ENCODE measurements around the gene METTL21C.
A peak's percentile ranks its signal among the peaks of the same experiment; 100 is the strongest.

The METTL21C gene

DNA sequence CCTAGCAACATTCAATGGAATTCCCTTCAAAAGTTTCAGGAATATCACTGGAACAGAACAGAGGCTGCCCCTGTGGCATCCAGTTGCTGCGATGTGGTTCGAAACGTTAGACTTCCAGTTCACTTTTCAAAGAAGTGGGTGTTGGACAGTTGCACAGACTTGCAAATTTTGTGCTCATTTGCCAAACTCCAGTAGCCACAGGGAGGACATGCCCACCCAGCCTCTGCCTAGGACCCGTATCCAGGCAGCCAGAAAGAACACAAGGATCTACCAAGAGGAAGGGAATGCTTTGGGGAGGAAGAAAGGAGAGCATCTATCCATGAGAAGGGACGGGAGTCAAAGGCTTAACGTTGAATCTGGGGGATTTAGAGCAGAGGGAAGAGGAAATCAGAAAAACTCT lies at the start of gene METTL21C:
TSS of gene METTL21C (minus strand) at position 108 of the 400 bp plus-strand sequence. CDS start 546 bp downstream, outside the sequence.
- DNase-seq (no peak), ATAC-seq (no peak)

- ATAC-seq (no peak), DNase-seq (no peak)
These were observed 47.7 kb upstream of the METTL21C start for GRCh38 chr13:102742506-102742905.

GRCh38 chr13:102742101-102742500 lies 47.3 kb upstream of the METTL21C start:
- DNase-seq (no peak), ATAC-seq (no peak)

DNA sequence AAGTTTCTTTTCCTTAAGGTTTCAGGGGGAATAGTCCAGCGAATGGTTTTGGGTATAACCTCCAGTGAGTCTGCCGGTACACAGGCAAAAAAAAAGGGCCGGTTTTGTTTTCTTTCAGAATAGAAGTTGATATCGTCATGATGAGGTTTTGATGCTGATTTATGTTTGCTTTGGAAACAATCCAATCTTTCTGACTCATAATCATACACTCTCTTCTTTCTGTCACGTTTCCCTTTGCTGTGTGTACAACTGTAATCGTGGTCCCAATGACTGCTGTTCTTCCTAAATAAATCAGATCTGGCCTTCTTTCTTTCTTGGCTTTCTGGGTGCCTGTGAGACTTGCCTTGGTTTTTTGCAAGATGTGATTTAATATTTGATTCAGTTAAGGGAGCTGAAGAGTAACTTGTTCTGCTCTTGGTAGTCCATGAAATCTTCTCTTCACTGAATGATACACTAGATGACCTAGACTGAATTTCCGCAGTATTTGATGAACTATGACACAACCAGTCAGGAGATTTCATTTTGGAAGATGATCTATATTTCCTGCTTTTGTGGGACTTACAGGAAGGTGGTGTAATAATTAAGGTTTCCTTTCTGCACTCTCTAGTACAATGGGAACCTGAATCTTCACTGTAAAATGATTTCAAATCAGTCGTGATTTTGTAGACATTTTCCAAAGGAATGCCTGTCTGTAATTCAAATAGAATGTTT lies 34.9 kb upstream of the METTL21C start:
- no peak for DNase-seq
- no peak for ATAC-seq

DNA sequence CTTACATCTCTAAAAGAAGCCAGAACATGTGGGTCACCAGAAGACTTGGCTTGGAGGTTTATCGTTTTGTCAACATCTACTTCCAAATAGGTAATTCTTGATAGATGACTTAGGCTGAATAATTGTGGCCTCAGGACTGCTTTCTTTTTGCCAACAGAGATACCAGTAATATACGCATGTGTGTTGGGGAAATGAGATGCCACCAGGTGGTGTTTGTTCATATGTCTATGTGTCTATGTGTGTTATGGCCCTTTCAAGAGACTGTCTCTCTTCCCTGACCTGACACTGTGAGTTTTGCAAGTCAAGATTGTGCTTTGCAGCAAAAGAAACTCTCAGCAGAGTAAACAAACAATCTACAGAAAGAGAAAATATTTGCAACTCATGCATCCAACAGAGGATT lies 31.6 kb upstream of the METTL21C start:
- ATAC-seq = no peak
- no peak for DNase-seq

GRCh38 chr13:102724923-102725322 lies 30.1 kb upstream of the METTL21C start:
- no peak for DNase-seq
- peak; percentile 46 for ATAC-seq

- no peak for DNase-seq
- no peak for ATAC-seq
These were observed 27.0 kb upstream of the METTL21C start for GRCh38 chr13:102721800-102722231.

DNA sequence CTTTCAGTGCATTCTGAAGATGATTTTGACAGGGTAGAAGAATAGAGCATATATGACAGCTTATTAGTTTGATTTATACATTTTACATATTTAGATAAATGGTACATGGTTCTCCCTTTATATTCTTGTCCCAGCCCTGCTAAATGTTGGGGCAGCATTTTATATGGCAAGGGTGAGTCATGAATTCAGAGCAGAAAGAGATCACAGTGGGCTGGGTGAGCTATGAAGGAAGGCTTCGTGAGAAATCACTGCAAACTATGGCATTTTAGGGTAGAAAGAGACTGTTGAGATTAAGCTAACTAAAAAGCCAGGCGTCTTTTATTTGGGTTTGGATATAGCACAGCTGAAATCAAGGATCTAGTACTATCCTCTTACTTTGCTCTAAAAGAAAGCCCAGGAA lies 23.9 kb upstream of the METTL21C start:
- DNase-seq (no peak), ATAC-seq (no peak)

DNA sequence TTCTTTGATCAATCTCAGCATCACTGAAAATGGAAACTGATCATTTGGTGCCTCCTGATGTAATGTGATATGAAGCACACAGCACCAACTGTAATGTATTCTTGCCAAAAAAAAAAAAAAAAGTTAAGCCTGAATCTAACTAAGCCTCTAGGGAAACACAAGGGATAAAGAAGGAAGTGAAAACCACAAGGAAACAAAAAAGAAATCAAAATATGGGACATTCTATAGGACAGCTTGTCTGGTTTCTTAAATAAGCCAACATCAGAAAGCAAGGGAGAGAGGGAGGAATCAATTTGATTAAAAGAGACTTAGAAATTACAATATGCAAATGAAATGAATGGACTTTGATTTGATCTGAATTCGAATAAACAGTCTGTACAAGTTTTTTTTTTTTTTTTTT lies 20.6 kb upstream of the METTL21C start:
- DNase-seq (no peak), ATAC-seq (no peak)

DNA sequence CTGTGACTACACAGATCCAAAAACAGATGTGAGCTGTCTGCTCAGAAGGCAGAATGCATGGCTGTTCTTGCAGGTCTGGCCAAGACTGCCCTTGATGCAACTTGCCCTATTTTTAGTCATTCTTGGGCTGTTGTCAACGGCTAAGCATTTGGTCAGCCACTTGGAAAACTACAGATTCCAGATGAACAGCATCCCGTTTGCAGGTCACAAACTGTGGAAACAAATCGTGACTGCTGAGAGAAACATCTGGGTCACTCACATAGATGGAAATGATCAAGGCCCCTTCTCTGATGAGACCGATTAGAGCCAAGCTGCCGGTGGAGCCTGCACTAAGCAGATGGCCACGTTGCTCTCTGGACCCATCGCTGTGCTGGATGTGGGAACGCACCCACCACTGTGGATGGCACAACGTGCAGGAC lies 15.4 kb upstream of the METTL21C start:
- DNase-seq (no peak), ATAC-seq (no peak)

DNA sequence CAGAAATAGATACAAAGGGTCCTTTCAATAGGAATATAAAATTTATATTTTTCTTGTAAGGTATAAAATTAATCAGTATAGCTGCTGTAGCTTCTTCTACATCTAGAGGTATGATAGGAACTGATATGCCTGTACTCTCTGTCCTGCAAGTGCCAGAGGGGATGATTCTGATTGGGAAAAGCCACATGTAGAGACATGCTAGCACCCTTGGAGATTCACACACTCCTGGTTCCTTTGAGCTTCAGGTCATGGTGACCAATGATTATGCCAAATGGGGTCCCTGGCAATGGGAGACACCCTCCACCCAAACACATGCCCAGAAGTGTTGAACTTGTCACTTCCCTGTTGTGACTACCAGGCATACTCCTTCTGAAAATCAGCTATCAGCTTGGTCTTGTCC lies 14.7 kb upstream of the METTL21C start:
- no peak for DNase-seq
- ATAC-seq = no peak

GRCh38 chr13:102708991-102709390 lies 14.1 kb upstream of the METTL21C start:
- DNase-seq (no peak), ATAC-seq (no peak)

GRCh38 chr13:102708211-102708610 lies 13.4 kb upstream of the METTL21C start:
- no peak for DNase-seq
- no peak for ATAC-seq

- DNase-seq (no peak), ATAC-seq (no peak)
These were observed 12.6 kb upstream of the METTL21C start for GRCh38 chr13:102707467-102707866.

DNA sequence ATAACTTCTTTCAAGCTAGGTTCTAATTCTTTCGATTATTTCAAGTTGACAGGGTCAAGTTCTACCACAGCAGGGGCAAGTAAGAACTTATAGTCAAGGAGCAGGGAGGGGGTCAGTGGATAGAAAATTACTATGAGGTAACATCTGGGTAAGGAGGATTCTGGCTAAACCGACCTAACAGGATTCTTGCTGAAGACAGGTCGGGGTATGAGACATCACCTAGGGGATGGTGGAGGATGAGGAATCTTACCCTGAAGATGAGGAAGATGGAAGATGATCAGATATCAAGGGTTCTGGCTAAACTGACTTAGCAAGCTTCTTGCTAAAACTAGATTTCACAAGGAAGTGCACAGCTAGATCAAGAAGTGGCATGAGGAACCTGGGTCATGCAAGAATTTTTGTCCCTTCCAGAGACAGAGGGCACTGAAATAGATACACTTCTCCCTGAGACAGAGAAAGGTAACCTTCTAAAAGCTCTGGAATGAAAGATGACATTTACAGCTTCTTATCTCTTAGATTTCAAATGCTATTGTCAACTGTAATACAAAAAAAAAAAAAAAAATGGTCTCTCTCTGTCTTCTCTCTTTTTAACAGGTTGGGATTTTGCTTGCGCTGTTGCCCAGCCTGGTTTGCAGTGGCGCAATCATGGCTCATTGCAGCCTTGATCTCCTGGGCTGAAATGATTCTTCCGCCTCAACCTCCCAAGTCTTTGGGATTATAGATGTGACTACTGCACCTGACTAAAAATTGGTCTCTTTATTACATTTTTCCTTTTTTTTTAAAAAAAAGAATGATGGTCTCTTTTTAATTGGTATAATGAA lies 9.6 kb upstream of the METTL21C start:
- DNase-seq (no peak), ATAC-seq (no peak)

GRCh38 chr13:102703726-102704035 lies 8.8 kb upstream of the METTL21C start:
- DNase-seq (no peak), ATAC-seq (no peak)

GRCh38 chr13:102702965-102703725 lies 8.3 kb upstream of the METTL21C start:
- DNase-seq = no peak
- no peak for ATAC-seq

DNA sequence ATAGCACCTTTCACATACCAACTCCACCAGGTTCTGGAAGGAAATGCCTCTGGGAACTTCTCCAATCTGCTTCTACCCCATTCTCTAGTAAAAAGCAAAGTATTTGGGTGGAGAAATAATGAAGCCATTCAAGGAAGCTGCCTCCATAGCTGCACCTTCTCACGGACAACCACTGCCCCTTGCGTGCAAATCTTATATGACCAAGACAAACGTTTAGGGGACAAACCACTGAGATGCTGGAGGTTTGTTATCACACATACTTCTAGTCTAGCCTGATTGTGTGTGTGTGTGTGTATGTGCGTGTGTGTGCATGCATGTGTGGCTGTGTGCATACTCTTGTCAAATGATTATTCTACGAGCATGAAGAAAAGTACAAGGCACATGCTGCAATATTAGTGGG lies 6.5 kb upstream of the METTL21C start:
- DNase-seq = no peak
- ATAC-seq = no peak

DNA sequence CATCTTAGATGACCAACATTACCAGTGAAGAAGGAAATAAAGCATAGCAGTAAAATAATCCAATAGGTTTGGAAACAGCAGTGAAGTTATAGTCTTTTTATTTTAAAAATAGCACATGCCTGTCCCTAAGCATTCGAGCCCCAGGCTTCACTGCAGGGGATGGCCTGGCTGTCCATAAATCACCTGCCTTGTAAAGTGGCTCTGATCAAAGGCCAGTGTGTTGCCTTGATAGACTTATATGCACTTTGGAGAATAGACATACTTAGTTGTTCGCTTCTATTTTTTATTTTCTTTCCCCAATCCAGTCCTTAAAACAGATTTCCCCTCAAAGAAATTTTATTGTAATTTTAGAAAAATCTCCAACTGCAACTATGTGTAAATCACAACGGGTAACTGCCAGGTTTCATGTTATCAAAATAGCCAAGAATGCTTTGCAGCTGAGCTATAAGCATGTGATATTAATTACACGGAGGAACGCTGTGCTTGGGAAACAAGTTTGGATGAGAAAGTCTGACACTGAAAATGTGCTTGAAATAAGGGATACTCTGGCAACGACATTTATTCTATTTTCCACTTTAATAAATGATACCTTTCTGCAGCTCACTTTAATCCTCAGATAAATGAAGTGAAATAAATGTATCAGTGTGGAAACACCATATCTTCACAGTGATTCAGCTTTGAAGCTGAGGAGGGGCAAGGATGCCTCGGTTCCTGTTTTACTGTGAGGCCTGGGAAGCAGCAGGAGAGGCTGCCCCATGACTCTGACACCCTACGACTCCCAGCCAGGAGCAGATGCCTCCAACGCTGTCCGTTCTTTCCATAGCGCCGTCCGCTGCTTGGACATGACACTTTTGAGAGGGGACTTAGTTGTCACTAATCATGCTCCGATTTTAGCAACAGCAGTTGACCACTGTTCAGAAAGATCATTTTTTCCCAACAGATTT lies 5.5 kb upstream of the METTL21C start:
- no peak for DNase-seq
- no peak for ATAC-seq

DNA sequence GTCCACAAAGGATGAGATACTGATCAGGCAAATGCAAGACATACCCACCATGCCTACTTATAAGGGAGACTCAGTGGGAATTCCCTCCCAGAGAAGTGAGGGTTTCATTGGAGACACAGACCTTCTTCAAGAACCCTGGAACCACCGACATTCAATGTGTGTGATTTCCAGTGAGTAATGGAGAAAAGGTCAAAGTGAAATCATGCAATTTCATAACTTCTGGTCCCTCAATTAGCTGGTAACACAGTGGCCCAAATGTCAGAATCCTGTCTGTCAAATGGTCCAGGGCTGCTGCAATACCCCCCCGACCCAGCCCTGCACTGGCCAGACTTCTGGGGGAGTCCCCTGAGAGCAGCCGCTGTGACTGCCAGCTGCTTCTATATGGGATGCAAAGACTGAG lies 4.7 kb upstream of the METTL21C start:
- ATAC-seq (peak; percentile 55), DNase-seq (no peak)

DNA sequence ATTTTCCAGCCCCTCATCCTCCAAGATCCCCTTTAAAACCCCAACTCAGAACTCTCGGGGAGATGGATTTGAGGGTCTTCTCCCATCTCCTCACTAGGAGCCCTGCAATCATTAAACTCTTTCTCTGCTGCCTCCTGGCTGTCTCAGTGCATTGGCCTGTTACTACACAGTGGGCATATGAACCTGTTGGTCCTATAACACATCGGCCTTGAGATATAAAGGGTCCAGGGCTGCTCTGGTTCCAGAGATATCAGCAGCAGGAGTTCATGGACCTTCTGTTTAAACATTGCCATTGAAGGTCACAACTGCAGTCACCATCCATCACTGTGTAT lies 3.8 kb upstream of the METTL21C start:
- DNase-seq = no peak
- no peak for ATAC-seq
